Urothelium cell line (cell line): ENCODE measurements around the gene BARX1.
"Not testable (repeated sequence)": the region's sequence is repeated elsewhere in the genome, so short reads cannot be mapped to it uniquely, and the experiment has no call there.

Experiments
- DNase-seq: peaks from one replicate; pipeline ENCODE4 v3.0.0; 2011; ENCODE audit warnings: low spot score, mixed read lengths
- FAIRE-seq: peaks from 2 replicates; lab custom pipeline; 2011; peaks lifted over from hg19 to GRCh38; lab: Jason Lieb, UNC

BARX1 gene

GRCh38 chr9:93952784-93953495 is 2.2 kb downstream of the BARX1 start:
- no peak for DNase-seq
- no peak for FAIRE-seq

GRCh38 chr9:93952119-93952783 is 2.9 kb downstream of the BARX1 start:
- FAIRE-seq = no peak
- no peak for DNase-seq

- FAIRE-seq = no peak
- DNase-seq = no peak
These were observed 3.5 kb downstream of the BARX1 start for GRCh38 chr9:93951655-93952118.

- FAIRE-seq = no peak
- no peak for DNase-seq
These were observed 4.2 kb downstream of the BARX1 start for GRCh38 chr9:93950619-93951601.

DNA sequence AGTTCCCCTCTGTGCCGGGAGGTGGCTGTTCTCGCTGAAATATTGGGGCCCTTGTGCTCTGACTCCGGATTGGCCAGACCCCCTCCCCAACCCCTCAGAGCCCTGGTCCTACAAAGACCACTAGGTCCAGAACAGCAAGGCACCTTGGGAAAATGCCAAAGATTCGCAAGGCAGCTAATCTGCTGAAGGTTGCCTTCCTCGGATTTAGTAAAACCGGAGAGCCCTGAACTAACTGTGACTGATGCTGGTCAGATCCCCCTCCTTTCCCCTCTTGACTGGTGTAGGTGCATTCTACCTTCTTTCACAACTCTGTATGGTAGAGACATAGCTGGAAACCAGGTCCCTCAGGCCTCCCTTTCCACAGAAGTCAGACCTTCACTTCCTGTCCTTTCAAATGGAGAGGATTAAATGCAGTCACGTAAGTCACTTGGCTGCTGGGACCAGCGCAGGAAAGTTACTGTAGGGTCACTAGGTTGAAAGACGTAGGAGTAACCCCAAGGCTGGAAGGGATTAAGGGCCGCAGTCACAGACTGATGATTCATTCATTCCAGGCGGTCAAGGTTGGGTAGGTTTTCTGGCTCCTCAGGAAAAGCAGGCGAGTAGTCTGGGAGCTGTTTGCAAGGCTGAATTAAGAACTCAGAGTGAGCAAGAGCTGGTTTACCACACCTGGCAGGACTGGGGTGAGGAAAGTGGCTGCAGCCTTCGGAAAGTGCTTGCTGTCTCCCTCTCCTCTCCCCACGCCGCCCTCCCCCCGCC is 5.3 kb downstream of the BARX1 start:
- FAIRE-seq = peak; percentile 42
- DNase-seq = peak; percentile 76

DNA sequence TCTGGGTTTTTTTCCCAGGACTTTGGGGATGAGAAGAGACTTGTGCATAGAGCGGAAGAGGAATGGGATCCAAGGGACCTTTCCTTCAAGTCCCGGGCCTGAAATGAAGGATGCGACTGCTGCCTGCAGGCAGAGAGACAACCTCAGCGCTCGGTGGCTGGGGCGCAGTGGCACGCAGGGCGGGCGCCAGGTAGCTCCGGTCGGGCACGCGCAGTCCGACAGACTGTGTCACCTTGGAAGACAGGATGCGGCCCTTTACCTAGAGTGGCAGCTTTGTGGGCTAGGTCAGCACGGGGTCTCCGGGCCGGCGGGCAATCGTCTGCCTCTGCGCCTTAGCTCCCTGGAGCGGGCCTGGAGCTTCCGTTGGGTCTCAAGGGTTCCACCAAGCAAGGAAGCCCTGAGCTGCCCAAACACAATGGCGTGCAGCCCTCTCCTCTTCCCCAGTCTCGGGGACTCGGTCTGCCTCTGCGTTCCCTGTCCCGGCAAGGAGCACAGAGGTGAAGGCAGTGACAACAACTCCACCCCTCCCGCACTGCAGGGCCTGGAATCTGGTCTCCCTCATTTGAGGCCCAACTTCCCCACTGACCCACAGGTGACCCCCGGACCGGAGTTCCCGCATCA is 6.0 kb downstream of the BARX1 start:
- DNase-seq (no peak), FAIRE-seq (no peak)

GRCh38 chr9:93948441-93949072 is 6.6 kb downstream of the BARX1 start:
- DNase-seq (no peak), FAIRE-seq (no peak)

DNA sequence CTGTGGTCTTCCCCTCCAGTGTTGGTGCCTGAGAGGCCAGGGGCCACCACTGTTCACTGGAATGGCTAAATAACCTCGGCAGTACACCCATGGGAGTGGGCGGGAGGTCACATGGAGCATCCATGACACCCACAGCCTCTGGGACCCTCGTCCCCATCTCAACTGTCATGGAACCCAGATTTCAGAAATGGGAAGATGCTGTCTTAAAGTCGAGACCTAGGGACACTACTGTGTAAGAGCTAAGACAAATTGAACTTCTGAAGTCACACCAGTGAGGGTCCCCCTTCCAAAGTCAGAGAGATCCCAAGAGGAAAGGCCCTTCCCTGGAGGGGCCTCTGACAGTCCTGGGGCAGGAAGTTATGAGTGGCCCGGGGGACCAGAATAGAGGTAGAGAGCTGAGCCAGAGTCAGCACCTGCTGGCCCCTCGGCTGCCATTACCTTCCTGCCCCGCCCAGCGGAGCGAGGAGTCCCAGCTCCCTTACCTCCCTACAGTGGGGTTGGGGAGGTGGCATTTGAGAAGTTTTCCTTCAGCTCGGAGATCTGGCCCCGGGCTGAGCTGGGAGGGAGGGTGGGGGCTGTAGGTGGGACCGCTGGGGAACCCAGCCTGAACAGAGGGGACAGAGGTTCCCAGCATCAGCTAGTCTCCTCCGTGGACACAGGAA is 7.6 kb downstream of the BARX1 start:
- DNase-seq = no peak

DNA sequence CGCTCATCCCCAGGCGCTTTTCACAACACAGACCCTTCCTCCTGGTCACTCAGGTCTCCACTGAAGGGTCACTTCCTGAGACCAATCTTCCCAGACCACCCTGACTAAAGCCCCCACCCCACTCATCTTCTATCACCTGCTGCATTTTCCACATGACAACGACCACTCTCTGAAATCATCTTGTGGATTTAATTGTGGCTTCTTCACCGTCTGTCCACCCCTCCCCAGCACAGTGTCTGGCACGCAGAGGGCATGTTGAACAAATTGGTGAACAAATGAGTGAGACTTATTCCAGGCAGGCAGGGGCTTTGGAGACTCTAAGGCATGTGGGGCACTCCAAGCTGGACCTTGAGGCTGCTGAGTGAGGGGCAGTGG is 8.8 kb downstream of the BARX1 start:
- FAIRE-seq (no peak), DNase-seq (no peak)

More for the DNA sequence above, 7.6 kb downstream of the BARX1 start:
- FAIRE-seq = no peak

- no peak for FAIRE-seq
- no peak for DNase-seq
These were observed 9.5 kb downstream of the BARX1 start for GRCh38 chr9:93945400-93946337.

DNA sequence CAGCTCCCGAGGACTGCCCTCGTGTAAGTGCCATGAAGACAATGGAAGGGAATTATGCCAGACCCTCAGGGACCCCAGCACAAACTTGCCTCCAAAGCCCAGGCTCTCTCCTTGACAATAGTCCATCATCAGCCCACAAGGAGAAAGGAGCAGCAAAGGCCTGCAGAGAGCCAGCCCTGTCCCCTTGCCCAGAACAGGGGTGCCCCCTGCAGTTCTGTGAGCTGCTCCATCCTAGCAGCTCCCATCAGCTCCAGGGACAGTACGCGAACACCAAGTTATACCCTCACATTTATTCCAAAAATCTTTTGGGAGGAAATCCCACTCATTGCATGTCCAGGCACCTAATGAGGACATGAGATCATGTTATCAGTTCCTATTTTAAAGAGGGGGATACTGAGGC is 11.1 kb downstream of the BARX1 start:
- DNase-seq = no peak
- FAIRE-seq = no peak

DNA sequence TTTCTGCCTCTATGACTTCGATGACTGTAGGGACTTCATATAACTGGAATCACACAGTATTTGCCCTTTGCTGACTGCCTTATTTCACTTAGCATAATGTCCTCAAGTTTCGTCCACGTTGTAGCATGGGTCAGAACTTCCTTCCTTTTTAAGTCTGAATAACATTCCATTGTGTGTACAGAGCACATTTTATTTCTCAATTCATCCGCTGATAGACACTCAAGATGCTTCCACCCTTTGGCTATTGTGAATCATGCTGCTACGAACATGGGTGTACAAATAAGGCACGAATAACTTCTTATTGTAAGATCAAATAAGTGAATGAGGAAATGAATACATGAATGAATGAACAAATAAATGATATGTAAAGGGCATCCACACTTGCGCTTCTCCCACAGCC is 13.0 kb downstream of the BARX1 start:
- FAIRE-seq (no peak), DNase-seq (no peak)

DNA sequence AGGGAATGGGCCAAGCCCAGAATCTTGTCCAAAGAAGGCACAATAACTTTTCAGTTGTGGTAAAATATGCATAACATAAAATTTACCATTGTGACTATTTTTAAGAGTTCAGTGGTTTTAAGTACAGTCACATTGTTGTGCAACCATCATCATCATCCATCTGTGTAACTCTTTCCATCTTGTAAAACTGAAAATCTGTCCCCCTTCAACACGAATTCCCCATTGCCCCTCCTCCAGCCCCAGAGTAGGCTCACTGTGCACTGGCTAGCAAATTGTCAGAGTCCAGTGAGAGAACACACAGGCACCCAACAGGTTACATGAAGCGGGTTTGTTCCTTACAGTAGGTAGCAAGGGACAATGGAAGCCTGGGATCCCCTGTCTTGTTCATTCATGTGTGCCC is 13.7 kb downstream of the BARX1 start:
- FAIRE-seq (no peak), DNase-seq (no peak)

DNA sequence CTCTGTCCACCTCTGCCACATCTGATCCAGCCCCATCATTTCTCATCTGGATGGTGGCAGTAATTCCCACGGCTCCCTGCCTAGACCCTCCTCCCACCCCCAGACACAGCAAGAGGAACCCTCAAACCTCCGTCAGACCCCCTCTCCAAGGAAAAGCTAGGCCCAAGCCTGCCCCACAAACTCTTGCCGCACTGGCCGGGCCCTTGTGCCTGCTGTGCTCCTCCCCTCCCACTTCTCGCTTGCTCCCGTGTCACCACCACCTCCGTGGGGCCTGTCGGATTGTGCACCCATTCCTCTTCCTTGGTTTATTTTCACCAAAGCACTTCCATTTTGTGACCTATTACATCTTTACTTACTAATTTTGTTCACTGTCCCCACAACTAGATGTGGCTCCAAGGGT is 14.2 kb downstream of the BARX1 start:
- FAIRE-seq = no peak
- no peak for DNase-seq

DNA sequence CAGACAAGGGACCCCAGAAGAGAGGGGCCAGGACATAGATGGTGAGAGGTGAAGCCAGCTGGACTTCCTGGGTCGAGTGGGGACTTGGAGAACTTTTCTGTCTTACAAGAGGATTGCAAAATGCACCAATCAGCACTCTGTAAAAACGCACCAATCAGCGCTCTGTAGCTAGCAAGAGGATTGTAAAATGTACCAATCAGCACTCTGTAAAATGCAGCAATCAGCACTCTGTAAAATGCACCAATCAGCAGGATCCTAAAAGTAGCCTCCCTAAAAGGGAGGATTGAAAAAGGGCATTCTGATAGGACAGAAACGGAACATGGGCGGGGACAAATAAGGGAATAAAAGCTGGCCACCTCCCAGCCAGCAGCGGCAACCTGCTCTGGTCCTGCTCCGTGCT is 15.6 kb downstream of the BARX1 start:
- DNase-seq, FAIRE-seq: not testable (repeated sequence)

DNA sequence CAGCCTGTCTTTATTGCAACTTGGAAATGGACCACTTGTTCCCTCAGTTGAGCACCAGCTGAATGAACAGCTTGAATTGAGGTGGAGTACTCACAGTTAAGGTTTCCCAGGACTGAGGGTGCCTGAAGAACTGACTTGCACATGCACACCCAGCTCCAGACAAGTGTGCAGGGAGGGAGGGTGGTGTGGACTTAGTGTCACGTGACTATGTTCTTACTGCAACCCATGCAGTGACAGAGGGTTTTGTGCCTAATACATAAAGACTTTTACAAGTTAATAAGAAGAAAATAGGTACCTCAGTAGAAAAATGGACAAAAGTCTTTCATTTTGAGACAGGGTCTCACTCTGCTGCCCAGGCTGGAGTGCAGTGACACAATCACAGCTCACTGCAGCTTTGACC is 18.0 kb downstream of the BARX1 start:
- FAIRE-seq (no peak), DNase-seq (no peak)

DNA sequence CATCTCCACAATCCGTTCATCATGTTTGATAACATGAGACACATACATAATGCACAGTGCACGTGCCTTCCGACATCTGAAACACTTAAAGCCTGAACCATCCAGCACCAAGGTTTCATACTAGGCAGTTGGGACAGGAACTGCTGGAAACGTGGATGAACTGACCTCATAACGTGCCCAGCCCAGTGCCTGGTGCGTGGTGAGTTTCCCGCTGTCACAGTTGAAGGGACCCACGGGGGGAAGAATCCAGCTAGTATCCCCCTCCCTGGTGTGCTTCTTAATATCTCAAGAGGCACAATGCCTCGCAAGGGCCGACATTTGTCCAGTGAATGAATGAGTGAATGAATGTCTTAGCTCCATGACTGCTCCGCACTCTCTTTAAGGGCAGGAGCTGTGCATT is 23.2 kb downstream of the BARX1 start:
- DNase-seq (no peak), FAIRE-seq (no peak)

GRCh38 chr9:93930070-93930469 is 25.1 kb downstream of the BARX1 start:
- DNase-seq = no peak
- FAIRE-seq = no peak
